Tibial nerve (tissue), 3 donors: Measurements from ENCODE around the gene E2F4.

ENCODE experiments used
- CTCF ChIP-seq, 5 experiments: fragments of 200-600 bp in 3 of 5; fragments of 450-650 bp in 2 of 5; sonication (generic) in 3 of 5; IDR thresholded peaks; one replicate each; pipeline ENCODE4 v1.5.1; 2016 to 2019; ENCODE audit warnings: antibody characterized with exemption in 5 of 5, mild to moderate bottlenecking in 3 of 5, moderate library complexity in 2 of 5
- POLR2A ChIP-seq, 2 donors: fragments of 450-650 bp; IDR thresholded peaks; one replicate each; pipeline ENCODE4 v1.6.1; 2017; ENCODE audit warnings: antibody characterized with exemption in 2 of 2, mild to moderate bottlenecking in 2 of 2, moderate library complexity in 2 of 2

- TF ChIP-seq CTCF (IDR thresholded peaks at IDR 0.05) (peak; percentile 32 to 64 (median 53)), POLR2A (IDR thresholded peaks at IDR 0.05) (no peak)
Observed at GRCh38 chr16:67198238-67198734, 6.3 kb downstream of the E2F4 start.
